Activated CD8-positive, alpha-beta memory T cell treated with anti-CD3 and anti-CD28 coated beads, Interleukin-2, amount 50 U/mL, for 4 hours (primary cell): ENCODE data around the gene C11orf16.
"Not testable (repeated sequence)": the region's sequence is repeated elsewhere in the genome, so short reads cannot be mapped to it uniquely, and the experiment has no call there.

Experiments
- DNase-seq: peaks from one replicate; pipeline ENCODE4 v3.0.0-alpha.2; 2020

C11orf16 gene, protein sequence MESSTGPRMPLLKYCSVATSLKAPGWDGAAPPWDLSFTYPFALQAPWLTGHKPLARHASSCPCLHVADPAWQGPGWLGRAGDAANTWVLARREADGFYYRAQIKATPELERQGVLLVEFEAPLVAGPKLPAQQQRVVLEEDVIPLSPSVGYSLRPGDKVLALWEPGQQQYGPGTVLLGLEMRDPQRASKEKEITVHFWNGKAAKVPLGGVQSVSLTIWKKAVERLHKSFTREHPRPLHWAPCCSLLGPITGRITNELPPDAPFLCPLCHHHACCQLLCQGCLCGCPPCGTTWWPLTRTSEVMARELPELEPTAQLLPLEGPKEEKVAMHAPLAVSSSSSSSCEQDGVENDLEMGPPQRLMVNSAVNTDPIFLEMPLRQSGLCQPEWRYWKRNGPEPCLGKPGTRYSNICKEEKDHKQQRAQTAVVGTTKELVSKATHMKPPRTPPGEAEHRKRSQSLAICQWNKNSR

DNA sequence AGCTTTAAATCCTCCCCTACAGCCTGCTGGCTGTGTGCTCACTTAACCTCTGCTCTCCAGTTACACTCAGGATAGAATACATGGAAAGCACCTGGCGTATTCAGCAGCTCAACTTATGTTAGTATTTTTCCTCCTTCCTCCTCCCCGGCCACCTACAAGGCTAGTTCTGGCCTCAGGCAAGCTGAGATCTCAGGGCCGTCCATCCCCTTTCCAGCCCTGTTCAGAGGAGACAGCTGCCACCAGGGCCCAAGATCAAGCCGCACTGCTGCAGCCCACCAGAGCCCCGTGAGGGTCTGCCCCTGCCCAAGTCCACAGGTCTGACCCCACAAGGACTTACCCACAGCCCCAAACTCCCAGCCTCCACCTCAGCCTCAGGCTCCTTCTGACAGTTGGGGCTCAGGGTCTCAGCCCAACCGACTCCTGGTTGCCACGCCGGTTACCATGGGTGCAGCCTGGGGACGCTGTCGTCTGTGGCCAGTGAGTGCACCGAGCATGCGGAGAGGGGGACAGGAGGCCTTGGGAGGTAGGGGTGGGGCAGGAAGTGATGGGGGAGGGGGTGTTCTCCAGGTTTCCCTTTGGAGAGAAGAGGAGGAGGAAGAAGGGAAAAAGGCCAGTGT lies at the start of gene C11orf16:
Gene C11orf16 (minus strand): TSS at position 384 of the 617 bp plus-strand sequence. CDS start 639 bp downstream, outside the sequence.
- no peak for DNase-seq

DNA sequence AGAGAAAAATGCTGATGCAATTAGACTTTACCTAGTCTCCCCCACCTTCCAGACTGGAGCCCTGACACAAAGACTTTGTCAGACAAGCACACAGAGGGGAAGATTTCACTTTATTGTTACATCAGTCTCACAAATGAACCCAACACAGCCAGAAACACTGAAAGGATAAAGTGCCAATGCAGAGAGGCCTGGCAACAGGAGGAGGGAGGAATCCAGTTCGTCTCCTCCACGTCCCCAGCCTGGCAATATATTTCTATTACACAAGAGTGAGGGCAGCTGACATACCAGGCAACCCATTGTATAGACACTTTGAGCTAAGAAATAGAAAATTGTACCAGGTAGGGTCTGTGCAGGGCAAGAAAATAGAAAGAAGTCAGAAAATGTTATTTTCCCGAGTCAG lies 47.7 kb upstream of the C11orf16 start:
- no peak for DNase-seq

DNA sequence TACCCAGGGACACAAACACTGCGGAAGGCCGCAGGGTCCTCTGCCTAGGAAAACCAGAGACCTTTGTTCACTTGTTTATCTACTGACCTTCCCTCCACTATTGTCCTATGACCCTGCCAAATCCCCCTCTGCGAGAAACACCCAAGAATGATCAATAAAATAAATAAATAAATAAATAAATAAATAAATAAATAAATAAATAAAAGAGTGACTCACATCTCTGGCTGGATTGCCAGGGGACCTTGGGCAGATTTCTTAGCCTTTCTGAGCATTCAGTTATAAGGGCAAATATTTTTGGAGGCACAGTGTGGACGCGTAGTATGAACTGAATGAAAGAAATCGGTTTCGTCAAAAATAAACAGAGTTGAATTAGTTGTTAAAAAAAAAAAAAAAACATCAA lies 46.6 kb upstream of the C11orf16 start:
- not testable (repeated sequence) for DNase-seq

DNA sequence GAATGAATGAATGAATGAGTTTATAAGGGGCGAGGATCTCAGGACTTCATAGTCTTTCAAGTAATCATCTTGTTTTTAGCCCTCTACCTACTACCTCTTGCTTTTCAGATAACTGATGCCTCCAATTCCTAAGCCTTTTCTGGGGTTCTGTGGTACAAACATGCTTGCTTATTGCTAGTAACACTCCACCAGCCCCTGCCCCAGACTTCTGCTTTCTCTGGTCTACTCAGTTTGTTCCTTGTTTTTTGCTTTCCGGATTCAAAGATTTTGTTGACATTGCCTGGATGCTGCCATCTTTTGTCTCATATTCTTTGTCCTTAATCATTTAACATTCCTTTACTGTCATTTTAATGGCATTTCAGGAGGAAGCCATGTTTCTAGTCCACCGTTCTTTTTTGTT lies 40.4 kb upstream of the C11orf16 start:
- DNase-seq = no peak

DNA sequence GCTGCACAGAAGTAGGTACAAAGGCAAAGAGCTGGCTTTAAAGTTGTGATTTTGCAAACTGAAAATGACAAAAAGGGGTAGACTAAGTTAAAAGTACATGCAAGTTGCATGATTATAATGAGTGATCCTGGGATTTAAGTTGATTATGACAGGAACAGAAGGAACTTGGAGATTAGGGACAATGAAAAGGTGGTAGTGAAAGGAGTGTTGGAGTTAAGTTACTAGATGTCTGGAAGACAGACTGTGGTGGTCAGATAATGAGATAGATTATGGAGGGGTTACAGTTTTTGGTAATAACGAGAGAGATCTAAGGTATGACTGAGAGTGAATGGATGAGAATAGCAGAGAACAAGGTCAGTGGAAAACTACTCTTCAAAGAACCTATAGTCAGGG lies 39.2 kb upstream of the C11orf16 start:
- DNase-seq = no peak

DNA sequence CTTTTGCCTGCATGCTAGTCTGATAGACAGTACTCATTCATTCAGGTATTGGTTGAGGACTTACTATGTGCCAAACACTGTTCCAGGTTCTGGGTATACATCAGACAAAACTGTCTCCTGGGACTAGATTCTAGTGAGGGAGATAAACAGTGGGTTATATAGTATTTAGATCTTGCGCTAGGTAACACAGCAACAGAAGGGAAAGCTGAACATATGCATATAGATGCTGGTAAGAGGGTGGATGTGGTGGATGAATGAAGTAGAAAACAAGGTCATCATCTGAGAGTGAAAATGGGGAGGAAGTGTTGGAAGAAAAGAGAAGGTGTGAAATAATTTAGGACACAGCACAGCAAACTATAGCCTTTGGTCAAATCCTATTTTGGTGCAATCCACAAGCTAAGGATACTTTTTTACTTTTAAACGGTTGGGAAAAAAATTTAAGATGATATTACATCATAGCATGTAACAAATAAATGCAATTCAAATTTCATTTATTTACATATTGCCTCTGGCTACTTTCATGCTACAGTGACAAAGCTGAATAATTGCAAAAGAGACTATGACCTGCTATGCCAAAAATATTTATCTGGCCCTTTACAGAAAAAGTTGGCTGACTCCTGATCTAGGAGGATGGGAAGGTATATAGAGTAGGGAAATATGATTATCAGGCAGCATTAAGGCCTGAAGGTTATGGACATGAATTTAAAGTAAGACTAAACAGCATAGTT lies 38.6 kb upstream of the C11orf16 start:
- DNase-seq = no peak

DNA sequence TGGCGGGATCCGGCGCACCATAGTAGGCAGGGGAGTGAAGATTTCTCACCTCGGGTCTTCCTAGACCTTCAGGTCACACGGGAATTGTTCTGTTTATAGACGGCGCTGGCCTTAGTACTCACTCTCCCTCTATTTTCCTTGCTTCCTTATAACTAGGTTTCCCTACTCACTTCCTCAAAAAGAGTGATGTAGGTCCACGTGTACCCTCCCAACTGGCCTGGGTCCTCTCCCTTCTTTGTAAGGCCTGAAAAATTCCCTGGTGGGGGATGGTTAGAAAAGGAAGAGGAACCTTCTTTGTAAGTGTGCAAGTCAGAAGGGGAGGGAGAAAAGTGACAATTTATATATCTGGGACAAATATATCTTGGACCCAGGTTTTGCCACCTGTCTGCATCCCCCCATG lies 34.4 kb upstream of the C11orf16 start:
- DNase-seq = no peak

DNA sequence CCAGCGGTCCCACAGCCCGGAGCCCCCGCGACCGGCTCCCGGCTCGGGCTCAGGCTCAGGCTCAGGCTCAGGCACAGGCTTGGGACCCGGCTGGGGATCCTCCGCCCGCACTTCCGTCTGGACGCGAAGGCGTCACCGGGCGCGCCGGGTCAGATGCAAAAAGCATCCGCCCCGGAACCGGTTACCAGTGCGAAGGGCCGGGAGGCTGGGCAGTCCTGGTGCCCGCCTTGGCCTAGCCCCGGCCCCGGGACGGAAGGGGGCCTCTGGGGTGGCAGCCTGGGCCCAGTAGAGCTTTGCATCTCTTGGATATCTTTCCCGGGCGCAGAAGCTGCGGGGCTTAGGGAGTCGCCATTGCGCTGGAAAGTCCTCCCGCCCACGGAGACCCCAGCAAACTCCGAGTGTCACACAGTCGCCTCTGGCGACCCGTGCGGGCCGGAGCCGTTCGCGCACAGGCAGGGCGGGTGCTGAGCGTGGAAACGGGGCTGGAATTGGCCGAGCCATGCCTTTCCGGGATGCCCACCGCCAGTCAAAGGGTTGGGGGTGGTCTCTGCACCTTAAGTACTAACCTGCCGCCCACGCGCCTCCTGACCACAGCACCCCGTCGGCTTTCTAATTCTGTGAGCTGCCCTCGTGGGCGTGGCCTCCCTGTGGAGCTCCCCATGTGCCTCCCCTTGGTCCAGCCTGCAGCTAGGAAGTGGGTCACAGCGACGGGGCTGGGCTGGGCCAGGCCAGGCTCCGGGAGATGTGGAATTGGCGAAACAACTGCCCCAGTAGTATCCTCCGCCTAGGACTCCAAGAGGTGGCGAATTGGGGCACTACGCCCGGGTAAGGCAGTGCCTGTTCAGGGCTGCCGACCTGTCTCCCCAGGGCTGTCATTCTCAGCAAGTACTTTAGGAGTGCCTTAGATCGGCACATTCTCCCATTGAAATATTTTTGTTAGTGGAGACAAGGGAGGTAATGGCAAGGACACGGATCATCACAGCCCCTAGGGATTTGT lies 31.9 kb upstream of the C11orf16 start, which contains the start of gene TMEM9B:
Gene TMEM9B (minus strand): TSS at position 119 of the 997 bp plus-strand sequence. CDS start 129 bp downstream, outside the sequence.
- peak; percentile 77 for DNase-seq

DNA sequence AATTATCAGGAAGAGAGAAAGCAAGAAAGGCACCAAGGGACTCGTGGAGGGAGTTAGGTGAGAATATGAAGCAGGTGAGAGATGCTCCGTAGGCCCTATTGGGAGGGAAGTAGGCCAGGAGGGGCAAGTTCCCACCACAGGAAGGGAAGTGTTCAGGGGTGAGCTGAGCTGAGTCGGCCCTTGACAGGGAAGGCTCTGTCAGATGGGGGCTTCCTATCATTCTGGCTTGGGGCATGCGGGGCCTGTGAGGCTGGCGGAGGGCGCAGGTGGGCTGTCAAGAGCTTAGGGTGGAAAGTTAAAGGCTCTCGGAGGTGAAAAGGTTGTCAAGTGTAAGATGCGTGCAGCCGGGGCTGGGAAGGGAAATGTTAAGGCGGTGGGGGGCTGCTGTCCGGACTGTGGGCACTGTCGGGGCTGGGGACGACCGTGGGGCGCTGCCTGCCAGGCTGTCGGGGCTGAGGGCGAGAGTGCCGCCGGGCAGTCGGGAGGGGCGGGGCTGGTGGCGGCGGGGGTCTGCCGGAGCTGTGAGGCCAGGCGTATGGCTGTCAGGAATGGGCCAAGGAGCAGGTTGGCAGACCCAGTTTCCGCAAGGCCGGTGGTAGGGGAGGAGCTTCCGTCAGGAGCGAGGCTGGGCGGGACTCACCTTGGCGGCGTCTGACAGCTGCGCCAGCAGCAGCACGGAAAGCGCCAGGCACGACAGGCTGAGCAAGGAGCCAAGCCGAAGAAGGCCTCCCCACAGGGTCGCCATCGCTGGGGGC lies 31.0 kb upstream of the C11orf16 start:
- DNase-seq = peak; percentile 78

DNA sequence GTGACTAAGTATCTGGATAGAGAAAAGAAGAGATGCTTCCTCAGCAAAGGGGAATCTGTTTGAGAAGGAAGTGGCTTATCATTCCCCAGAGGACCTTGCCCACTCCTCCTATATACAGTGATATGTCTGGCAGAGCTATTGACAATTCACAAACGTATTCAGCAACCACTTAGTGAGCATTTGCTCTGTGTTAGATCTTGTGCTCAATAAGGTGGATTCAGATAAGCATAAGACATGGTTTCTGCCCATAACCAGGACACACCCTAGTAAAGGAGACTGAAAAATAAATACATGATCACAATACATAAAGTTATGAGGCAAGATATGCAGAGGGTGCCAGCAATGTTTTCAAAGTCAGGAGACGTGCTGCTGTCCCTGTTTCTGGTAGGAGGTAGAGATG lies 30.1 kb upstream of the C11orf16 start:
- no peak for DNase-seq

DNA sequence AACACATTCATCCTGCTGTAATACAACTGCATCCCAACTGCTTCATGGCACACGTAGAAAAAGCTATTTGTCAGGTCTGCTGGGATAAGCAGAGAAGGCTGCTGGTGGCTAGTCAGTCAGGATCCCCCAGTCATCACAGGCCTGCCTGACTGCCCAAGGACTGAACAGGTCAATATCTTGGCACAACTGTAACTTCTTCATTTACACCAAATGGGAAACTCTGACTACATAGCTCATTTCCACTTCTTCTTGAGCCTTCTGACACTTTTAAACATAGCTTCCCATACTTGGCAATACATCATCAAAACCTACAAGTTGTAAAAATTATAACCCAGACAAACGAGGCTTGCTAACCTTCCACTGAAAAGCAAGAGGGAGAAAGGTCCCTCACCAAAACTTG lies 28.7 kb upstream of the C11orf16 start:
- no peak for DNase-seq

DNA sequence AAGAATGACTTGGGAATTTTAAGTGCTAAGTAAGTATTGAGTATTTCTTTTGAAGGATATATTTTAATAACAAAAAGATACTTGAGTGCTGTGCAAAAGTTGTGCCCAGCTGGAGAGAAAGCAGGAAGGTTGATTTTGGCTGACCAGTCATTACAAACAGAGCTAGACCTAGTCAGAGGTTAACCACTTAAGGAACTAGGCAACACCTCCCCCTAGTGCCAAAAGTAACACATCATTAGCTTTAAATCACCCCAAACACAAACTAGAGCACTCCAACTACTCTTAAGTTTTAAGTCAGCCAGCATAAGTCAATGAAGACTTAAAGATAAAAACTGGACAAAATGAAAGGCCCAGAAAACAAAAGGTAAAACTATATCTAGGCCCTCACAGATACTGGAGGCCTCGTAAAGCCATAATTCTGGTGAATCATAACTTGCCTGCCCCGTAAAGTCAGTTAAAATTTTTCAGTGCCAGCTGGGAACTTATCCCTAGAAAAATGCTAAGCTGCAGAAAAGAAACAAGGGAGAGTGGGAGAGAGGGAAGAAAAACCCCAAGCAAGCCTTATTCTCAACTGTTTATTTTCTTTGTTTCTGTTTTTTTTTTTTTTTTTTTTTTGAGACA lies 26.9 kb upstream of the C11orf16 start:
- DNase-seq = no peak

DNA sequence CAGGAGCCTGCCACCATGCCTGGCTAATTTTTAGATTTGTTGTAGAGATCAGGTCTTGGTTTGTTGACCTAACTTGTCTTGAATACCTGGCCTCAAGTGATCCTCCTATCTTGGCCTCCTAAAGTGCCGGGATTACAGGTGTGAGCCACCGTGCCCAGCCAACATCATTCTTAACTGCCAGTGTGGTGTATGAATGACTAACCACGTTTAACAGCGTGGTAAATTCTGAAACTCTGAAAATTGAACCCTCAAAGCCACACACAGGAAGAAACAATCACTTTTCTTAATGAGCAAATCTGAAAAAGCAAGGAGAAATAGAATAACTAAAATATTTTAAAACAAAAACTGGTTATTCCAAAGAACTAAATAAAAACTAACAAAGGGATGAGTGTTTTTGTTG lies 24.1 kb upstream of the C11orf16 start:
- DNase-seq = no peak

DNA sequence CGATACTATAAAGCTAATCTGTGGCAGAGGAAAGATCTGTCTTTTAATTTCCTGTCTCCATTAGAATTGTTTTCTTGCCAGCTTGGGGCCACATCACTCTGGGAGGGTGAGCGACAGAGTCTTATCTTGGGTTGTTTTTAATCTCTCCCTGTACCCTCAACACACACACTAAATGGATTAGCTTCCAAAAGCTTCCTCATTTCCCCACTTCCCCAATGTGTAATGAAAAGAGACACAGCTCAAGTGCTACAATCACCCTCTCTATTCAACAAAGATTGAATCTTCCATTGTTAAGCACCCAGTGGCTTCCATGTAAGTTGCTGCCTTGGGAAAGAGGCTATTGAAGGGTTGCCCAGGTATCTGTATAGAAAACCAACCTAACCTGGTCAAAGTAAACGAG lies 16.1 kb upstream of the C11orf16 start:
- no peak for DNase-seq

DNA sequence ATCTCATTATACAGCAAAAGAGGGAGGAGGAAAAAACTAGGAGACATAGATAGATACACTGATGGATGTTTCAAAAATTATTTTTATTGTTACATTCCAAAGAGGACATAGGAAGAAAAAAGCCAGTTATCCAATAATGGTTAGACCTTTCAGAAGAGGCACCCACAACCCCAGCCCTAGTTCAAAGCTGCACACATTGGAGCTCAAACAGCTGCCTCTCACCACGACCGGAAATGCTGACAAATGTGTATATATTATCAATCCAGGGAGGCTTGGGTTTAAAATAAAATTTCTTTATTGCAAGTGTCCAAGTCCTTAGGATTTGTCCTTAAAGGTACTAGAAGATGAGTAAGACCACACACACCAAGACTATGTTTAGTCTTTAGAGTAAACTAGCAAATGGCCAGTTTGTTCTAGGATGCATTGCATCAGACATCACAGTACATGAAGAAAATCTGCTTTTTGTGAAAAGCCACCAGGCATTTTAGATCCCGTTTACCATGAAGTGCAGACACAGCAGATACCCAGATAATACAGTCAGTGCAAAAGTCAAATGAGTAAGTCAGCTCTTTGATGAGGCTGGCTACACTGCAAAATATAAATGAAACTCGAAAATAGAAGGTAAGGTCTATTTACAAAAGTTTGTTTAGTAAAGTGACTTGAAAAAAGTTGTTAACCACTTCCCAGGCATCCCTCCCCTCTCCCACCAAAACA lies 14.6 kb upstream of the C11orf16 start:
- DNase-seq = no peak

DNA sequence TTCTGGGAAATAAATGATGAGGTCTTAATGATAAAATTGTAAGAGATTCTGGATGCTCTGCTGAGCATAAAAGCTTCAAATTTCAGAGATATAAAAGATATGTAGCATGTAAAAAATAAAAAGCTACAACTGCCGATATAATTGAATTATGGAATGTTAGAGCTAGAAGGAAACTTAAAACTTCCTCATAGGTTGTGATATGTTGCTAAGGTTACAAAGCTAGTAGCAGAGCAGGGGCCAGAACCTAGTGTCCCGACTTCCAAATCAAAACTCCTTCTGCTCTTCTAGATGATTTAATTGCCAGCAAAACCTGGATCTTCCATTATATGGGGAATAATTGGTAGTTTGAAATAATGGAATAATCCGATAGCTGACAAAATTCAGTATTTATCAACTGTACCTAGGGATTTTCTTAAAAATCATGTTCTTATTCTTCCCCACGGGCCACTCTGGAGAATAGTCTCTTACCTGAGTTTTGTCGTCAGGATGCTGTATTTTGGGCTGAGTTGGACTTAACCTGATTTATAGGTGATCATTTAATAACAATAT lies 9.8 kb upstream of the C11orf16 start, which contains the start of gene ASCL3:
Gene ASCL3 (minus strand): TSS at position 499 of the 549 bp plus-strand sequence. CDS start 4,855 bp downstream, outside the sequence.
- DNase-seq = no peak

DNA sequence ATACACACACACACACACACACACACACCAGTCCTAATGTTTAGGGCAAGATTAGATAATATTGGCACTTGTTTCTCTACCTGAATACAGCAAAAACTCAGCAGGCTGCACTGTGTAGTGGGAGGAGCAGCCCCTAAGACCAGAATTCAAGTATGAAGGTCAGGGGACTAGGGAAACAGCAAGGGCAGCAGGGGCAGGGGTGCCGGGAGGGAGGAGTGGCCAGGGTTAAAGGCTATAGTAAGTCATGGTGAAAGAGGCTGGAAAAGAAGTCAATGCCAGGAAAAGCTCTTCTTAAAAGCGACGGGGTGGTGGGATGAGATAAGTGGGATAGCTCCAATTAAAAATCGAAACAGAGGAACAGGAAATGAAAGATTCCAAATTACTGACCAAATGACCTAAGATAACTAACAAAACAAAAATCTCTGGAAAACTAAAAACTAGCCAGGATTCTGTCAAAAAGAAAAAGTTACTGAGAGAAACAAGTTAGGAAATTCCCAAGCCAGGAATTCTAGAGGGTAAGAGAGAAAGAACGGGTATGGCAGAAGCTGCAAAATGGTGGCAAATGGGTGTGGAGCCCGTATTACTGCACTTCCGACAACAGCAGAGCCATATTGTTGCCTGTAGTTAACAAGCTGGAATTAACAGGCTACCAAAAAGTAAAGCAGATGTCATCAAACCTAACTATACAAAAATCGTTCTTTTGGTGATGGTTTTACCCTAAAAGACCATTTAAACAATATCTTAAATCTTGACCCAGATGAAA lies 8.8 kb upstream of the C11orf16 start:
- DNase-seq = no peak

DNA sequence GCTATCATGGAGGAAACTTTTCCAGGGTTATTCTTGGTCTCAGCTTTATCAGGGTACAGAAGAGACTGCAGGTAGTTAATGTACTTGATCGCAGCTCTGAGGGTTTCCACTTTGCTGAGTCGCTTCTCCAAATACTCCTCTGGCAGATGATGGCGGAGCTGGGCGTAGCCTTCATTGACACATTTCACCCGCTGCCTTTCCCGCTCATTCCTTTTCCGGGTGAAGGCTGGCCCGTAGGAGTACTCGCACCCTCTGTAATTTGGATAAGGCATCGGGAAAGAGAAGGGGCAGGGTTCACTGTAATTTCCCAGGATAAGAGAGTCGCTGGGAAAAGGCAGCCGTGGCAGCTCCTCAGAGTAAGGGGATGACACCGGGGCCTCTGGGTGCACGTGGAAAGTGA lies 4.9 kb upstream of the C11orf16 start:
- no peak for DNase-seq

DNA sequence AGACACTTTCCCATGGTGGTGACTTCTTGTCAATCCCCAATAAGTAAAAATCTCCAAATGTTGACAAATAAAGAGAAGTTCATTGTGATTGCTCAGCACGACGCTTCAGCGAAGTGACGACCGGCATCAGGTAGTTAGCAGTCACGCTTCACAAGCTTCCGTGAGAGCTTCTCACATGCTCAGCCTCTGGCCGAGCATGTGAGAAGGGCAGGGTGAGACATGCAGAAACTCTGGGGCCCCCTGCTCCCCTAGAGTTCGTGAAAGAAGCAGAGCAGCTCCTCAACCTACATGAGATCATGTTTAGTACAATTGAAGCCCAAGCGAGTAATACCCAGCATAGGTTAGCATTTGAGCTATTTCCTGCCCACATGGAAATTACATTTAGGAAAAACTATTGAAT lies 4.4 kb upstream of the C11orf16 start:
- DNase-seq = no peak
